Endothelial cell (in vitro differentiated cells): ENCODE data around the gene RALY. TPM values are rescaled to one million over a fixed set of nuclear protein-coding genes. Genes with fewer than 3 reads are reported as not detected.
"Not testable (repeated sequence)": the region's sequence is repeated elsewhere in the genome, so short reads cannot be mapped to it uniquely, and the experiment has no call there.

ENCODE experiments used
- DNase-seq: peaks from one replicate; pipeline ENCODE4 v3.0.0; 2021; ENCODE audit warnings: low spot score
- H3K27ac Mint-ChIP-seq: one replicate; pipeline ENCODE4 v1.8.0; 2021; ENCODE audit warnings: mixed read lengths, inconsistent platforms; ENCODE audit not compliant: unreplicated experiment
- H3K27me3 Mint-ChIP-seq: one replicate; pipeline ENCODE4 v1.8.0; 2021; ENCODE audit warnings: mild to moderate bottlenecking, moderate library complexity, mixed read lengths, inconsistent platforms; ENCODE audit not compliant: unreplicated experiment
- H3K36me3 Mint-ChIP-seq: one replicate; pipeline ENCODE4 v1.8.0; 2021; ENCODE audit warnings: mild to moderate bottlenecking, low read depth, mixed read lengths, inconsistent platforms; ENCODE audit not compliant: unreplicated experiment
- H3K4me1 Mint-ChIP-seq: one replicate; pipeline ENCODE4 v1.8.0; 2021; ENCODE audit warnings: mild to moderate bottlenecking, mixed read lengths, inconsistent platforms; ENCODE audit not compliant: unreplicated experiment
- H3K4me3 Mint-ChIP-seq: one replicate; pipeline ENCODE4 v1.8.0; 2021; ENCODE audit warnings: mild to moderate bottlenecking, mixed read lengths, inconsistent platforms; ENCODE audit not compliant: unreplicated experiment
- H3K9me3 Mint-ChIP-seq: one replicate; pipeline ENCODE4 v1.8.0; 2021; ENCODE audit warnings: mixed read lengths, inconsistent platforms; ENCODE audit not compliant: unreplicated experiment
- microRNA-seq: library from miRNA; unstranded; fragments of <30 nt; microRNA quantifications from one replicate; pipeline ENCODE4, GENCODE V29; 2020; ENCODE audit not compliant: unreplicated experiment
- total RNA-seq: library from RNA; stranded (reverse); fragmentation: NEBNext Ultra II Directional; extraction: Animal tissue kit (Norgen Biotek cat#: 25700); gene quantifications from one replicate; pipeline ENCODE4 v1.2.1, GENCODE V29; 2021; ENCODE audit not compliant: unreplicated experiment

The RALY gene
- total RNA-seq, 1 donor from 2014 or later: 168 TPM

DNA sequence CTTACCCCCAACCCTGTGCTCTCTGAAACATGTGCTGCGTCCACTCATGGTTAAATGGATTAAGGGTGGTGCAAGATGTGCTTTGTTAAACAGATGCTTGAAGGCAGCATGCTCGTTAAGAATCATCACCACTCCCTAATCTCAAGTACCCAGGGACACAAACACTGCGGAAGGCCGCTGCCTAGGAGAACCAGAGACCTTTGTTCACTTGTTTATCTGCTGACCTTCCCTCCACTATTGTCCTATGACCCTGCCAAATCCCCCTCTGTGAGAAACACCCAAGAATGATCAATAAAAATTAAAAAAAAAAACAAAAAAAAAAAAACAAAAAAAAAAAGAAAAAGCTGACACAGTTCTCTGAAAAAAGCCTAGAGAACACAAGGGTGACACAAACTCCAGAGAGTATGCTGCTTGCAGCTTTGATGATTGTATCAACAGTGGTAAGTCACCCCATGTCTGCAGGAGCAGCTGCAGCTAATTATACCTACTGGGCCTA lies 139.7 kb downstream of the RALY start:
- H3K27me3 Mint-ChIP-seq, H3K4me3 Mint-ChIP-seq, H3K9me3 Mint-ChIP-seq, H3K36me3 Mint-ChIP-seq, H3K27ac Mint-ChIP-seq, DNase-seq: not testable (repeated sequence)
- peaks cover 21% of the 10 kb centered on the region for H3K4me1 Mint-ChIP-seq

Small RNAs within 50 kb of the gene (microRNA-seq; reads per million reads assigned to microRNA genes)
- 0.77 reads per million, percentile 4 among the genes with 10 or more reads in this experiment for gene MIR4755

Other genes starting within 250 kb of the RALY start
- 117 TPM for gene CHMP4B, start 182.6 kb upstream of the RALY start, total RNA-seq
- 107 TPM for gene EIF2S2, start 118.3 kb downstream of the RALY start, total RNA-seq
- gene ASIP, start 247.5 kb downstream of the RALY start, total RNA-seq: not detected